K562 (cell line): ENCODE results near the gene ZNF513. TPM values are rescaled to one million over a fixed set of nuclear protein-coding genes. Genes with fewer than 3 reads are reported as not detected.

Experiments used
- JUN ChIP-seq, 2 experiments: sonication (generic) in 1 of 2; formaldehyde crosslinking in 1 of 2; IDR thresholded peaks; 2 replicates each; pipeline versions ENCODE4 v1.6.1 to v1.8.0; 2012 to 2022; ENCODE audit warnings: borderline replicate concordance in 2 of 2, mild to moderate bottlenecking in 2 of 2, improper control_type of control experiment in 1 of 2, low read depth in 1 of 2, low read length in 1 of 2, missing genetic modification reagents in 1 of 2
- RERE ChIP-seq: sonication (generic); formaldehyde crosslinking; IDR thresholded peaks from 2 replicates; pipeline ENCODE4 v1.8.0; 2023; ENCODE audit warnings: missing genetic modification reagents, mild to moderate bottlenecking, borderline replicate concordance
- ZBTB7A ChIP-seq: IDR thresholded peaks from 2 replicates; pipeline ENCODE4 v1.6.1; 2011; ENCODE audit warnings: low read depth, mild to moderate bottlenecking, low read length, moderate library complexity, borderline replicate concordance; ENCODE audit not compliant: control insufficient read depth
- polyA plus RNA-seq, 8 experiments: library from polyadenylated mRNA; depleted of rRNA in 4 of 8; stranded (reverse) in 5 of 8; unstranded in 3 of 8; fragments of >200 nt; fragmentation: Nextera tagmentation in 2 of 8; fragmentation: Illumina TruSeq in 1 of 8; extraction: Ambion mirVana in 2 of 8; extraction: Trizol in 1 of 8; gene quantifications; 2 replicates each; pipeline versions ENCODE4 v1.2.1 to v1.2.3, GENCODE V29; 2011 to 2014; ENCODE audit warnings: inconsistent platforms in 1 of 8, missing spikeins in 1 of 8
- total RNA-seq, 7 experiments: library from RNA; depleted of rRNA in 6 of 7; stranded (reverse); fragments of >200 nt in 6 of 7; fragmentation: Illumina TruSeq in 2 of 7; extraction: Trizol in 2 of 7; gene quantifications; 2 replicates each; pipeline versions ENCODE4 v1.2.1 to v1.2.3, GENCODE V29; 2011 to 2021; ENCODE audit warnings: low replicate concordance in 1 of 7

Gene ZNF513
- total and polyA plus RNA-seq, 9 of the 15 experiments (the other 6 are each of a cell fraction or from before 2014, with no cell fraction given): 0.04 to 13.6 (median 4.4) TPM

- TF ChIP-seq JUN (IDR thresholded peaks at IDR 0.05; ENCODE audit: borderline replicate concordance, low read depth, low read length) (no peak), JUN (CRISPR knock-in tag; IDR thresholded peaks at IDR 0.05; ENCODE audit: borderline replicate concordance) (no peak), RERE (no peak), ZBTB7A (peak; percentile 52; the same call in 1 of the 2 replicates)
Observed at GRCh38 chr2:27407798-27408491, 27.4 kb upstream of the ZNF513 start (continued).
